HG03575 (cell line): ENCODE data around the gene PDE4B.

Source experiments
- ATAC-seq: cut with Tn5 transposase; IDR thresholded peaks from one replicate; pipeline ENCODE4 v1.9.1; 2021; ENCODE audit not compliant: unreplicated experiment, insufficient number of reproducible peaks, low FRiP score; ENCODE audit errors: extremely low read depth

PDE4B gene

GRCh38 chr1:66182551-66183178, 390.0 kb downstream of the PDE4B start:
- ATAC-seq: no peak

GRCh38 chr1:66183400-66183799, 390.7 kb downstream of the PDE4B start:
- ATAC-seq: no peak

- no peak for ATAC-seq
These were observed 404.4 kb downstream of the PDE4B start for GRCh38 chr1:66197120-66197519.

- no peak for ATAC-seq
These were observed 405.1 kb downstream of the PDE4B start for GRCh38 chr1:66197785-66198184.

- ATAC-seq: no peak
These were observed 414.0 kb downstream of the PDE4B start for GRCh38 chr1:66206563-66207144.

GRCh38 chr1:66207484-66207883, 414.8 kb downstream of the PDE4B start:
- no peak for ATAC-seq

- no peak for ATAC-seq
These were observed 415.9 kb downstream of the PDE4B start for GRCh38 chr1:66208632-66209031.

GRCh38 chr1:66210635-66211244, 418.0 kb downstream of the PDE4B start:
- no peak for ATAC-seq

GRCh38 chr1:66211521-66211920, 418.8 kb downstream of the PDE4B start:
- no peak for ATAC-seq

GRCh38 chr1:66213491-66213890, 420.8 kb downstream of the PDE4B start:
- no peak for ATAC-seq

GRCh38 chr1:66214901-66215300, 422.2 kb downstream of the PDE4B start:
- ATAC-seq: no peak

- ATAC-seq: no peak
These were observed 424.3 kb downstream of the PDE4B start for GRCh38 chr1:66217021-66217420.

GRCh38 chr1:66217561-66217960, 424.9 kb downstream of the PDE4B start:
- no peak for ATAC-seq

- no peak for ATAC-seq
These were observed 427.8 kb downstream of the PDE4B start for GRCh38 chr1:66220477-66220876.

GRCh38 chr1:66223681-66224080, 431.0 kb downstream of the PDE4B start:
- ATAC-seq: no peak

- no peak for ATAC-seq
These were observed 434.3 kb downstream of the PDE4B start for GRCh38 chr1:66226985-66227384.

GRCh38 chr1:66227966-66228365, 435.3 kb downstream of the PDE4B start:
- ATAC-seq: no peak

- no peak for ATAC-seq
These were observed 438.5 kb downstream of the PDE4B start for GRCh38 chr1:66231217-66231616.

- no peak for ATAC-seq
These were observed 439.2 kb downstream of the PDE4B start for GRCh38 chr1:66231681-66232463.

GRCh38 chr1:66237042-66237441, 444.3 kb downstream of the PDE4B start:
- no peak for ATAC-seq
